NCI-H524 (cell line): ENCODE data around the gene CEP68.
"Not testable (repeated sequence)": the region's sequence is repeated elsewhere in the genome, so short reads cannot be mapped to it uniquely, and the experiment has no call there.

Source experiments
- DNase-seq, 2 experiments: peaks; one replicate each; lab custom pipeline; 2025; lab: John Stamatoyannopoulos, UW

CEP68 gene

DNA sequence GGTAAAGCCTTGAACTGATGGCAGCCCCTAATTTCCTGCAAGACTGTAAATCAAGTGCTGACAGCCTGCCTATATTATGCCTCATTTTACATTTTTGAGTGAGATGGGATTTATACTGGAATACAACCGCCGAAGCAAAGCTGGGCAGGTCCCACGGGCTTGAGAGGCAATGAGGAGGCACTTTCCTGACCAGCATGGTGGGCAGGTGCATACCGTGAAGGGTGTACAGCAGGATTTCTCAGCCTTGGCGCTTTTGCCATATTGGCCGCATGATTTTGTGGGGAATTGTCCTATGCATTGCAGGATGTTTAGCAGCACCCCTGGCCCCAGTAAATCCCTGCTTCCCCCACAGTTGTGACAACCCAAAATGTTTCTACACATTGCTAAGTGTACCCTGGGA, 22.8 kb downstream of the CEP68 start:
- DNase-seq: no peak

GRCh38 chr2:65081232-65081685, 25.0 kb downstream of the CEP68 start:
- DNase-seq: no peak

DNA sequence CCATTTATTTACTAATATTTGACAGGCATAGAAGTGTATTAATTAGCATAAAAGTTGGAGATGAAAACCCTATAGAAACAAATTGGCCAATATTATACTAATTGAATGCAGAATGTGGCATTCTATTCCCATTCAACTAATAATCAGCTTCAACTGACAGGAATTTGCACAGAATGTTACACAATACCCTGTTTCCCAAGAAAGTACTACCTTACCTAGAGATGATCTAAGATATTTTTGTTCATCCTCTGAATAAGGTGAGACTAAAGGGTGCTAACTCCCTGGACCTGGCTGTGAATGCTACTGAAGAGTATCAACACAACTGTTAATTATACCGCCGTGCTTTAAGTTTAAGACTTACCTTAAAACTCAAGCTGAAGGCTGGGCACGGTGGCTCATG, 28.9 kb downstream of the CEP68 start:
- no peak for DNase-seq

GRCh38 chr2:65092791-65093190, 36.6 kb downstream of the CEP68 start:
- DNase-seq: no peak

GRCh38 chr2:65093211-65093610, 37.0 kb downstream of the CEP68 start:
- no peak for DNase-seq

- no peak for DNase-seq
Observed at GRCh38 chr2:65096948-65097347, 40.7 kb downstream of the CEP68 start.

DNA sequence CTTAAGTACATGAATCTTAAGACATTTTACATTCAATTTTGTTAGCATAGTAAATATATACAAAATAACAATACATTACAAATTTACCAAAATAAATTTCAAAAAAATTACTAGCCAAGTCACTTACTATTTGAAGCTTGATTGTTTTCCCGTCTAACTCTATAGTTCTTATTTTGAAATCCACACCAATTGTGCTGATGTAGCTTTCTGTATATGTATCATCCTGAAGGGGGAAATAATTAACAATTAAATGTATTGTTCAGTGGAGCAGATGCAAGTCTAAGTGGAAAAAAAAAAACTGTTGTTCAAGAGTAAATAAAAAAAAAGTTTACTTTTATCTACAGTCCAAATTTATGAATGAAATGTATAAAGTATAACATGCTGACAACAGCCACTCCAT, 41.6 kb downstream of the CEP68 start:
- DNase-seq: no peak

- DNase-seq: no peak
Observed at GRCh38 chr2:65098741-65099140, 42.5 kb downstream of the CEP68 start.

- no peak for DNase-seq
Observed at GRCh38 chr2:65101071-65101470, 44.9 kb downstream of the CEP68 start.

DNA sequence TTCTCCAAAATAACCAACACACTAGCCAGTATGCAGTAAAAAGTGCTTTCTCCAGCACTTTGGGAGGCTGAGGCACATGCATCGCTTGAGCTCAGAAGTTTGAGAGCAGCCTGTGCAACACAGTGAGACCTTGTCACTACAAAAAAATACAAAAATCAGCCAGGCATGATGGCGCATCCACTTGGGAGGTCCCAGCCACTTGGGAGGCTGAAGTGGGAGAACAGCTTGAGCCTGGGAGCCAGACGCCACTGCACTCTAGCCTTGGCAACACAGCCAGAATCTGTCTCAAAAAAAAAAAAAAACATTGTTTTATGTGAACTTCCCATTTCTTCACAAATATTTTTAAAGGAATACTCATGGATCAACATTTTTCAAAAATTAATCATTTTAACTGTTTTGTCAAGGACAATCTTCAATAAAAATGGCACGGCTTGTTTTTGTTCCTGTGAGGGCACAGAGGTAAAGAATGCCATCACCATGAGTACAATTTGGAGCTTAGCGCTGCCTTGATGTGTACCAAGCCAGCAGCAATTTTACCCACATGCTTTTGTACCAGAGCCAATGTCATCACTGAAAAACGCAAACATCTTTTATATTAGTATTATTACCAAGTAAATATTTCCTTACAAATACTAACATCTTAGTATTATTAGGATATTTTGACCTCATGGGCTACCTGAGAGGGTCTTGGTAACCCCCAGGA, 46.9 kb downstream of the CEP68 start:
- peak; percentile 27 to 39 for DNase-seq

- DNase-seq: no peak
Observed at GRCh38 chr2:65107530-65107929, 51.3 kb downstream of the CEP68 start.

- no peak for DNase-seq
Observed at GRCh38 chr2:65108780-65109179, 52.6 kb downstream of the CEP68 start.

GRCh38 chr2:65112633-65113032, 56.4 kb downstream of the CEP68 start:
- no peak for DNase-seq

DNA sequence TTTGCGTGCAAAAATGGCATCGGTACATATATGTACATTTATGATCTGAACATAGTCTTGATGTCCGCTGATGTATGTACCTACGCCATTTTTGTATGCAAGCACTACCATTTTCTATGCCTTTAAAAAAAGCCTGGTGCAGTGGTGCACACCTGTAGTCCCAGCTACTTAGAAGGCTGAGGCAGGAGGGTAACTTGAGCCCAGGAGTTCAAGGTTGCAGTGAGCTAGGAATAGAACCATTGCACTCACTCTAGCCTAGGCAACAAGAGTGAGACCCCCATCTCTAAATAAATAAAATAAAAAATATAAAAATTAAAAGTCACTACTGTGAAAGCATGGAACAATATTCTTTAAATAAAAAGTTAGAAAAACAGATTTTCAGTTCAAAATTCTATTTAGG, 57.0 kb downstream of the CEP68 start:
- DNase-seq: no peak

GRCh38 chr2:65113816-65114215, 57.6 kb downstream of the CEP68 start:
- DNase-seq: no peak

DNA sequence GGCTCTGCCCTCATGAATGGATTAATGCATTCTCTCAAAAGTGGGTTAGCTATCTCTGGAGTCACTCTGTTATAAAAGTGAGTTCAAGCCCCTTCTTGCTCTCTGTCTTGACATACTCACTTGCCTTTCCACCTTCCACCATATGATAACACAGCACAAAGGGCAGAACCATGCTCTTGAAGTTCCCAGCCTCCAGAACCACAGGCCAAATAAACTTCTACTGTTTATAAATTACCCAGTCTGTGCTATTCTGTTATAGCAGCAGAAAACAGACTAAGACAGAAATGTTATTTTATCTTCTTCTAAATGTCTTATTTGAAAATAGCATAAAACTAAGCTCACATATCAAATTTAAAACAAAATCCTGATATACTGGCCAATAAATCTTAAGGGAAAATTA, 58.7 kb downstream of the CEP68 start:
- no peak for DNase-seq

GRCh38 chr2:65116645-65117044, 60.4 kb downstream of the CEP68 start:
- DNase-seq: no peak

GRCh38 chr2:65120990-65121693, 64.9 kb downstream of the CEP68 start:
- no peak for DNase-seq

GRCh38 chr2:65122313-65122712, 66.1 kb downstream of the CEP68 start:
- DNase-seq: no peak

DNA sequence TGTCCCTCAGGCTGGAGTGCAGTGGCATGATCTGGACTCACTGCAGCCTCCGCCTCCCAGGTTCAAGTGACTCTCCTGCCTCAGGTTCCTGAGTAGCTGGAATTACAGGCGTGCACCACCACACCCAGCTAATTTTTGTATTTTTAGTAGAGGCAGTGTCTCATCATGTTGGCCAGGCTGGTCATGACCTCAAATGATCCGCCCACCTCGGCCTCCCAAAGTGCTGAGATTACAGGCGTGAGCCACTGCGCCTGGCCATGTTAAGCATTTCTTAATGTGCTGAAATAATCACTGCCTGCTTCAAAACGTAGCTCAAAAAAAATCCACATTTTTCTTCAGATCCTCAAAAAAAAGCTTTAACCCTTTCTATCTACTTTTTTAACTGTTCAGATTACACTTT, 69.2 kb downstream of the CEP68 start:
- not testable (repeated sequence) for DNase-seq

- peak in 1 of 2 experiments; percentile 1 for DNase-seq
Observed at GRCh38 chr2:65128297-65129190, 72.3 kb downstream of the CEP68 start.

GRCh38 chr2:65129286-65129825, 73.1 kb downstream of the CEP68 start:
- DNase-seq: peak in 1 of 2 experiments; percentile 27
